Measurements from ENCODE around the gene SCP2.

SCP2 gene

GRCh38 chr1:53037159-53037558, 110.1 kb downstream of the SCP2 start:
- H2AFZ ChIP-seq (ENCODE audit: low read length) = no peak overlapping the region
- H3F3A ChIP-seq (ENCODE audit: insufficient read depth, low read length) = no peaks in the 10 kb centered on the region
- no peak overlapping the region for H3K27ac ChIP-seq (ENCODE audit: low read depth, low read length, poor library complexity, severe bottlenecking)
- no peaks in the 10 kb centered on the region for H3K9me3 ChIP-seq (ENCODE audit: low read length)
- H3K9me2 ChIP-seq (ENCODE audit: low read depth, low read length) = no peaks in the 10 kb centered on the region
- H4K20me1 ChIP-seq (ENCODE audit: insufficient read depth, low read length) = no peaks in the 10 kb centered on the region
- H3K27me3 ChIP-seq (ENCODE audit: insufficient read depth, low read length) = no peaks in the 10 kb centered on the region
- H3K4me2 ChIP-seq (ENCODE audit: low read length) = no peak overlapping the region
- H3K36me3 ChIP-seq (ENCODE audit: insufficient read depth, low read length) = peaks cover 21% of the 10 kb centered on the region; the same call in 1 of the 2 replicates
- TF ChIP-seq CTCF (IDR thresholded peaks at IDR 0.05; ENCODE audit: low read length) (no peak), EZH2 (IDR thresholded peaks at IDR 0.05; ENCODE audit: borderline replicate concordance, low read length) (no peak)
- H3K4me1 ChIP-seq (ENCODE audit: insufficient read depth, low read length, severe bottlenecking) = no peaks in the 10 kb centered on the region
- H3K4me3 ChIP-seq (ENCODE audit: low read depth, low read length, poor library complexity, severe bottlenecking) = no peak overlapping the region
- no peaks in the 10 kb centered on the region for H3K79me2 ChIP-seq (ENCODE audit: insufficient read depth, low read length)
- H3K9ac ChIP-seq (ENCODE audit: low read length) = no peak overlapping the region

GRCh38 chr1:53038566-53038965, 111.5 kb downstream of the SCP2 start:
- Histone ChIP-seq H3K36me3 (ENCODE audit: insufficient read depth, low read length) (peaks cover 17% of the 10 kb centered on the region; the same call in 1 of the 2 replicates), H3K79me2 (ENCODE audit: insufficient read depth, low read length) (no peaks in the 10 kb centered on the region), H3K4me2 (ENCODE audit: low read length) (no peak overlapping the region), H3K4me3 (ENCODE audit: low read depth, low read length, poor library complexity, severe bottlenecking) (no peak overlapping the region), H4K20me1 (ENCODE audit: insufficient read depth, low read length) (no peaks in the 10 kb centered on the region), H3K27ac (ENCODE audit: low read depth, low read length, poor library complexity, severe bottlenecking) (no peak overlapping the region), H3K9me3 (ENCODE audit: low read length) (no peaks in the 10 kb centered on the region), H3K9me2 (ENCODE audit: low read depth, low read length) (no peaks in the 10 kb centered on the region), H3K4me1 (ENCODE audit: insufficient read depth, low read length, severe bottlenecking) (no peaks in the 10 kb centered on the region), H3K27me3 (ENCODE audit: insufficient read depth, low read length) (no peaks in the 10 kb centered on the region), H3K9ac (ENCODE audit: low read length) (no peak overlapping the region), H3F3A (ENCODE audit: insufficient read depth, low read length) (no peaks in the 10 kb centered on the region), H2AFZ (ENCODE audit: low read length) (no peak overlapping the region)
- no peak for TF ChIP-seq CTCF (IDR thresholded peaks at IDR 0.05; ENCODE audit: low read length)
- TF ChIP-seq EZH2 (IDR thresholded peaks at IDR 0.05; ENCODE audit: borderline replicate concordance, low read length) = no peak

- Histone ChIP-seq H3F3A (ENCODE audit: insufficient read depth, low read length) (no peaks in the 10 kb centered on the region), H3K4me3 (ENCODE audit: low read depth, low read length, poor library complexity, severe bottlenecking) (no peak overlapping the region), H3K79me2 (ENCODE audit: insufficient read depth, low read length) (no peaks in the 10 kb centered on the region), H3K4me1 (ENCODE audit: insufficient read depth, low read length, severe bottlenecking) (no peaks in the 10 kb centered on the region), H3K9me3 (ENCODE audit: low read length) (no peaks in the 10 kb centered on the region), H3K4me2 (ENCODE audit: low read length) (no peak overlapping the region), H3K9me2 (ENCODE audit: low read depth, low read length) (no peaks in the 10 kb centered on the region), H4K20me1 (ENCODE audit: insufficient read depth, low read length) (no peaks in the 10 kb centered on the region), H3K27ac (ENCODE audit: low read depth, low read length, poor library complexity, severe bottlenecking) (no peak overlapping the region), H3K27me3 (ENCODE audit: insufficient read depth, low read length) (no peaks in the 10 kb centered on the region), H3K36me3 (ENCODE audit: insufficient read depth, low read length) (peaks cover 20% of the 10 kb centered on the region; the same call in 1 of the 2 replicates), H3K9ac (ENCODE audit: low read length) (no peak overlapping the region), H2AFZ (ENCODE audit: low read length) (no peak overlapping the region)
- TF ChIP-seq CTCF (IDR thresholded peaks at IDR 0.05; ENCODE audit: low read length) = no peak
- TF ChIP-seq EZH2 (IDR thresholded peaks at IDR 0.05; ENCODE audit: borderline replicate concordance, low read length) = no peak
Observed at GRCh38 chr1:53043271-53043670, 116.2 kb downstream of the SCP2 start.
